ENCODE measurements around the gene C9orf72. TPM values are rescaled to one million over a fixed set of nuclear protein-coding genes. Genes with fewer than 3 reads are reported as not detected.
"Not testable (repeated sequence)": the region's sequence is repeated elsewhere in the genome, so short reads cannot be mapped to it uniquely, and the experiment has no call there.

C9orf72 gene
- total and polyA plus RNA-seq, 7 donors: 10.5 to 26.8 (median 19.4) TPM

GRCh38 chr9:27614551-27614950 is 41.3 kb upstream of the C9orf72 start:
- TF ChIP-seq, protein P1, sequence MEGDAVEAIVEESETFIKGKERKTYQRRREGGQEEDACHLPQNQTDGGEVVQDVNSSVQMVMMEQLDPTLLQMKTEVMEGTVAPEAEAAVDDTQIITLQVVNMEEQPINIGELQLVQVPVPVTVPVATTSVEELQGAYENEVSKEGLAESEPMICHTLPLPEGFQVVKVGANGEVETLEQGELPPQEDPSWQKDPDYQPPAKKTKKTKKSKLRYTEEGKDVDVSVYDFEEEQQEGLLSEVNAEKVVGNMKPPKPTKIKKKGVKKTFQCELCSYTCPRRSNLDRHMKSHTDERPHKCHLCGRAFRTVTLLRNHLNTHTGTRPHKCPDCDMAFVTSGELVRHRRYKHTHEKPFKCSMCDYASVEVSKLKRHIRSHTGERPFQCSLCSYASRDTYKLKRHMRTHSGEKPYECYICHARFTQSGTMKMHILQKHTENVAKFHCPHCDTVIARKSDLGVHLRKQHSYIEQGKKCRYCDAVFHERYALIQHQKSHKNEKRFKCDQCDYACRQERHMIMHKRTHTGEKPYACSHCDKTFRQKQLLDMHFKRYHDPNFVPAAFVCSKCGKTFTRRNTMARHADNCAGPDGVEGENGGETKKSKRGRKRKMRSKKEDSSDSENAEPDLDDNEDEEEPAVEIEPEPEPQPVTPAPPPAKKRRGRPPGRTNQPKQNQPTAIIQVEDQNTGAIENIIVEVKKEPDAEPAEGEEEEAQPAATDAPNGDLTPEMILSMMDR (IDR thresholded peaks at IDR 0.05): no peak
- intact Hi-C loops (cut with DNase I): no loop called here
- 85 to 88% (median 86%) methylated on average over 11 of the region's 11 CpGs for WGBS, 3 donors

GRCh38 chr9:27612036-27612435 is 38.8 kb upstream of the C9orf72 start:
- H3K4me3 ChIP-seq; H3K27me3 ChIP-seq (ENCODE audit: insufficient read depth in 3 of 3, low read length in 2 of 3); ATAC-seq; intact Hi-C loops (cut with DNase I); H3K9me3 ChIP-seq; H3K27ac ChIP-seq; H3K36me3 ChIP-seq (ENCODE audit: insufficient read depth in 1 of 2, low read depth in 1 of 2); DNase-seq; H3K4me1 ChIP-seq: not testable (repeated sequence)
- 84 to 89% (median 87%) methylated on average over 4 of the region's 4 CpGs for WGBS, 3 donors

More at GRCh38 chr9:27614551-27614950, 41.3 kb upstream of the C9orf72 start:
- no peak overlapping the region for H3K27ac ChIP-seq
- no peaks in the 10 kb centered on the region for H3K4me1 ChIP-seq
- H3K9me3 ChIP-seq: no peaks in the 10 kb centered on the region
- H3K27me3 ChIP-seq (ENCODE audit: insufficient read depth in 3 of 3, low read length in 2 of 3): peaks cover 0 to 3% (median 0%) of the 10 kb centered on the region in 3 donors
- no peak overlapping the region for H3K4me3 ChIP-seq
- no peak for ATAC-seq
- H3K36me3 ChIP-seq (ENCODE audit: insufficient read depth in 1 of 2, low read depth in 1 of 2): no peaks in the 10 kb centered on the region
- no peak for DNase-seq

- H3K4me3 ChIP-seq: no peak overlapping the region
- no peak overlapping the region for H3K27ac ChIP-seq
- 89 to 90% (median 90%) methylated on average over 19 of the region's 19 CpGs for WGBS, 3 donors
- peaks cover 0 to 3% (median 0%) of the 10 kb centered on the region in 3 donors for H3K27me3 ChIP-seq (ENCODE audit: insufficient read depth in 3 of 3, low read length in 2 of 3)
- no peaks in the 10 kb centered on the region for H3K36me3 ChIP-seq (ENCODE audit: insufficient read depth in 1 of 2, low read depth in 1 of 2)
- intact Hi-C loops (cut with DNase I): no loop called here
- H3K4me1 ChIP-seq: no peaks in the 10 kb centered on the region
- TF ChIP-seq, protein P1 (IDR thresholded peaks at IDR 0.05): no peak
- no peak for ATAC-seq
- H3K9me3 ChIP-seq: no peaks in the 10 kb centered on the region
- DNase-seq: peak in 1 of 2 donors; percentile 26
Measured at GRCh38 chr9:27610622-27611021, 37.3 kb upstream of the C9orf72 start.

GRCh38 chr9:27602954-27603353 is 29.7 kb upstream of the C9orf72 start:
- H3K9me3 ChIP-seq: no peaks in the 10 kb centered on the region
- no peak for DNase-seq
- intact Hi-C loops (cut with DNase I): no loop called here
- no peak for ATAC-seq
- no peaks in the 10 kb centered on the region for H3K36me3 ChIP-seq (ENCODE audit: insufficient read depth in 1 of 2, low read depth in 1 of 2)
- H3K4me1 ChIP-seq: no peaks in the 10 kb centered on the region
- H3K27ac ChIP-seq: no peak overlapping the region
- no peak overlapping the region for H3K4me3 ChIP-seq
- H3K27me3 ChIP-seq (ENCODE audit: insufficient read depth in 3 of 3, low read length in 2 of 3): no peaks in the 10 kb centered on the region
- 84 to 90% (median 89%) methylated on average over 4 of the region's 4 CpGs for WGBS, 3 donors
- TF ChIP-seq, protein P1 (IDR thresholded peaks at IDR 0.05): no peak

DNA sequence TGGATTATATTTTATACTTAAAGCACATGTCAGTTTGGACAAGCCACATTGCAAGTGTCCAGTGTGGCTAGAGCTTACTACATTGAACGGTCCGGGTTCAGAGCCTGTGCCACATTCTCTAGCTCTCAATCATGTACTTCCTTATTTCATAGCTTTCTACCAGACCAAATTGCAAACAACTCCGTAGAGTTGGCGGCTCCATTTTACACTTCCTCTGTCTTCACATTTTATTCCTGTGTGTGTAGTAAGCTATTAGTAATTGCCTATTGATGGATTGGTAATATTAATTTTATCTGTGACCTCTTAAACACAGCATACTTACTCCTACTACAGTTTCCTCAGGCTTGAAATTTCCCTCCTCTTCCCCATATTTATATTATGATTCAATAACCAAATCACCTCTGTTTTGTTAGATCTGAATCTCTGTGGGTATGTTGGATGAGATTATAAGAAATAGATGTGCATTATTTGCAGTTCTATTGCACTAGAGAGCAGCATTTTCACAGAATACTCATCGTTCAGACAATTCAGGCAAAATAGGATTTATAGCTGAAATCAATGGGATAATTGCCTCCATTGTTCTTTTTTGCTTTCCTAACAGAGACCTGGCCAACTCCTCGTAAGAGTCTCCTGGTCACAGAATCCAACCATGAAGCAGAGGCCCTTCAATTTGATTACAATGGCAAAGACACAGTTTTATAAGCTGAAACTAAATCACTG is 29.0 kb upstream of the C9orf72 start:
- DNase-seq: no peak
- Histone ChIP-seq H3K9me3 (no peaks in the 10 kb centered on the region), H3K4me3 (no peak overlapping the region), H3K36me3 (ENCODE audit: insufficient read depth in 1 of 2, low read depth in 1 of 2) (no peaks in the 10 kb centered on the region), H3K4me1 (no peaks in the 10 kb centered on the region), H3K27ac (no peak overlapping the region), H3K27me3 (ENCODE audit: insufficient read depth in 3 of 3, low read length in 2 of 3) (no peaks in the 10 kb centered on the region)
- TF ChIP-seq, protein P1 (IDR thresholded peaks at IDR 0.05): no peak
- ATAC-seq: no peak
- WGBS, 3 donors: 71 to 74% (median 74%) methylated on average over 6 of the region's 6 CpGs
- intact Hi-C loops (cut with DNase I): no loop called here

Data from psoas muscle (tissue), 8 donors.